ENCODE data around the gene UNC13B.

The UNC13B gene

DNA sequence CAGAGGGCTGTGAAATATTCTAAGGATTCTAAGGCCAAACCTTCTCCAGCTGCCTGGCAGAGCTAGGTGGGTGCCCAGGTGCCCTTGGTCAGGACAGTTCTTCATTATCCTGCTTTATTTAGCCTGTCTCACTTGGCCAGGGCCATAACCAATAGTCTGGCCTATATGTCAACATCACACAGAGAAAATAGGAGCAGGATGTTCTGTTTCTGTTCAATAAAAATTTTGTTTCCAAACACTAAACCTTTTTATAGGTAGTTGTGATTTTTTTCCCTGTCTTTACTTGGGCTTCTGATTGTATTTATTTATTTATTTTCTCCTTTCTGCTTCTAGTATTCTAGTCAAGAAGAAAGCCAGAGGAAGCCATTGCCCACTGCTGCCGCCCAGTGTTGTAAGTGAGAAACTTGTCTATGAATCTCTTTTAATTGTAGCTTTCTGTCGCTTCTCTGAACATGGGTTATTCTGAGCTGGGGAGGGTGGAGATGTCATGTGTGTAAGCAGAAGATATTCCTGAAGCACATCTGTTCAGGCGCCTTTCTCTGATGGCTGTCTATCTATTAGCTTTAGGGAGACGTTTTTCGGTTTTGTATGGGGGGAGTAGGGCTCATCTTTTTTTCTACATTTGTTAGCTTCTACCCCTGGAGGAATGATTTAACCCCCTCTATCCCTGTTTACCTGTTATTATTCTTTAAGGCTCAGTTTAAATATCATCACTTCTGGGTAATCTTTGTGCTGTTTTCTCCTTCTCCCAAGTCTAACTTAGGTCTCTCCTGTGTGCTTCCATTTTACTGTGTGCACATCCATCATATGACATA lies 97.1 kb downstream of the UNC13B start:
- ChIA-PET CTCF (interaction anchor here (0.6 to 1.2 kb wide), 16 partner anchors 13 to 360 kb away, joined by 3 to 10 read pairs (median 3); partner anchors contain the start of genes ATOSB and UNC13B), POLR2A (ENCODE audit: low non-redundant PET) (no interaction called here)
- no peak overlapping the region for H3K27ac ChIP-seq

GRCh38 chr9:35260186-35260585 lies 98.4 kb downstream of the UNC13B start:
- ChIA-PET POLR2A (ENCODE audit: low non-redundant PET) (no interaction called here), CTCF (interaction anchor here (1.0 kb wide), 1 partner anchor 98 kb away, joined by 3 read pairs; the partner anchor contains the start of gene UNC13B)
- H3K27ac ChIP-seq = no peak overlapping the region
- no peak for DNase-seq (ENCODE audit: low spot score)
- TF ChIP-seq CTCF (conservative IDR thresholded peaks at IDR 0.05; ENCODE audit: low read depth) = no peak

More for the DNA sequence above, 97.1 kb downstream of the UNC13B start:
- TF ChIP-seq CTCF (conservative IDR thresholded peaks at IDR 0.05; ENCODE audit: low read depth) = peak; percentile 93
- peak; percentile 32 for DNase-seq (ENCODE audit: low spot score)

GRCh38 chr9:35262064-35262463 lies 100.3 kb downstream of the UNC13B start:
- ChIA-PET POLR2A (ENCODE audit: low non-redundant PET) (no interaction called here), CTCF (no interaction called here)
- no peak for TF ChIP-seq CTCF (conservative IDR thresholded peaks at IDR 0.05; ENCODE audit: low read depth)
- no peak for DNase-seq (ENCODE audit: low spot score)
- H3K27ac ChIP-seq = no peak overlapping the region

- CTCF ChIA-PET = no interaction called here
- POLR2A ChIA-PET (ENCODE audit: low non-redundant PET) = no interaction called here
- TF ChIP-seq CTCF (conservative IDR thresholded peaks at IDR 0.05; ENCODE audit: low read depth) = no peak
- DNase-seq (ENCODE audit: low spot score) = no peak
- H3K27ac ChIP-seq = no peak overlapping the region
Observed at GRCh38 chr9:35267710-35268109, 105.9 kb downstream of the UNC13B start.

DNA sequence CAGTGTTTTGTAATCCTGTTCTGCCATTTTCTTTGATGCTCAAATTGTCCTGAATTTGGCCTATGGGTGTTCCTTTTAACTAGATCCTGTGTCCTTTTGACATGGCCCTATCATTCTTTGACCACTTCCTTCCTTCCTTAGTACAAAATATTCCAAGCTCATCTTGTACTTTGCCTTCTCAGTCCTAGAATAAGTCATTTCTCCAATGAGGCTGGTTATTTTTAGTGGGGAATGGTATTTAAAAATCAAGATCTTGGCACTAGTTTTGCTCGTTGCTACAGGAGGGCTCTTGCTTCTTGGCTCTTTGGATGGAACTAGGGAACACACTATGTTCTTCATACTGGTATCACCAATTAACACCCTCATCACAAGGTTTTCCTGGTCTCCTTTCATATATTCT lies 108.1 kb downstream of the UNC13B start:
- no peak for TF ChIP-seq CTCF (conservative IDR thresholded peaks at IDR 0.05; ENCODE audit: low read depth)
- CTCF ChIA-PET = interaction anchor here (0.5 to 0.7 kb wide), 3 partner anchors 56 to 428 kb away, joined by 3 to 5 read pairs (median 4); no protein-coding TSS in a partner anchor
- no peak overlapping the region for H3K27ac ChIP-seq
- POLR2A ChIA-PET (ENCODE audit: low non-redundant PET) = no interaction called here
- DNase-seq (ENCODE audit: low spot score) = no peak

GRCh38 chr9:35271637-35272036 lies 109.8 kb downstream of the UNC13B start:
- DNase-seq (ENCODE audit: low spot score) = no peak
- no peak for TF ChIP-seq CTCF (conservative IDR thresholded peaks at IDR 0.05; ENCODE audit: low read depth)
- H3K27ac ChIP-seq = no peak overlapping the region
- CTCF ChIA-PET = interaction anchor here (1.3 kb wide), 1 partner anchor 13 kb away, joined by 3 read pairs; no protein-coding TSS in a partner anchor
- POLR2A ChIA-PET (ENCODE audit: low non-redundant PET) = no interaction called here

All from RWPE1 (cell line).